Stimulated activated CD4-positive, alpha-beta T cell treated with anti-CD3 and anti-CD28 coated beads, TNF-alpha, amount 100 ng/mL, for 24 hours (primary cell): Measurements from ENCODE around the gene BACH2.
"Not testable (repeated sequence)": the region's sequence is repeated elsewhere in the genome, so short reads cannot be mapped to it uniquely, and the experiment has no call there.

Experiments
- DNase-seq, 3 experiments: peaks; one replicate each; pipeline ENCODE4 v3.0.0-alpha.2; 2020; ENCODE audit warnings: low read depth in 3 of 3

Gene BACH2

GRCh38 chr6:90127595-90127994, 169.0 kb downstream of the BACH2 start:
- DNase-seq: no peak

GRCh38 chr6:90126839-90127238, 169.8 kb downstream of the BACH2 start:
- no peak for DNase-seq

GRCh38 chr6:90126181-90126580, 170.5 kb downstream of the BACH2 start:
- no peak for DNase-seq

- no peak for DNase-seq
Observed at GRCh38 chr6:90124874-90125510, 171.7 kb downstream of the BACH2 start.

- peak in 1 of 3 experiments; percentile 46 for DNase-seq
Observed at GRCh38 chr6:90123831-90124230, 172.8 kb downstream of the BACH2 start.

- no peak for DNase-seq
Observed at GRCh38 chr6:90121982-90122381, 174.7 kb downstream of the BACH2 start.

- no peak for DNase-seq
Observed at GRCh38 chr6:90120327-90120726, 176.3 kb downstream of the BACH2 start.

GRCh38 chr6:90119618-90120017, 177.0 kb downstream of the BACH2 start:
- DNase-seq: no peak

GRCh38 chr6:90118581-90118980, 178.1 kb downstream of the BACH2 start:
- no peak for DNase-seq

GRCh38 chr6:90118069-90118468, 178.6 kb downstream of the BACH2 start:
- no peak for DNase-seq

GRCh38 chr6:90116126-90116525, 180.5 kb downstream of the BACH2 start:
- DNase-seq: not testable (repeated sequence)

GRCh38 chr6:90113389-90113788, 183.3 kb downstream of the BACH2 start:
- DNase-seq: no peak

GRCh38 chr6:90111387-90111786, 185.3 kb downstream of the BACH2 start:
- DNase-seq: no peak

- peak in 2 of 3 experiments; percentile 17 to 62 for DNase-seq
Observed at GRCh38 chr6:90110971-90111370, 185.7 kb downstream of the BACH2 start.

GRCh38 chr6:90109141-90109540, 187.5 kb downstream of the BACH2 start:
- DNase-seq: no peak

GRCh38 chr6:90107771-90108282, 188.8 kb downstream of the BACH2 start:
- no peak for DNase-seq

GRCh38 chr6:90107371-90107770, 189.3 kb downstream of the BACH2 start:
- no peak for DNase-seq

- no peak for DNase-seq
Observed at GRCh38 chr6:90106449-90106848, 190.2 kb downstream of the BACH2 start.

- DNase-seq: no peak
Observed at GRCh38 chr6:90105506-90106170, 191.0 kb downstream of the BACH2 start.

GRCh38 chr6:90103056-90103800, 193.4 kb downstream of the BACH2 start:
- DNase-seq: no peak

- no peak for DNase-seq
Observed at GRCh38 chr6:90101403-90101802, 195.2 kb downstream of the BACH2 start.

- DNase-seq: no peak
Observed at GRCh38 chr6:90100059-90100665, 196.5 kb downstream of the BACH2 start.
